Lung (tissue), 12 donors: ENCODE data around the gene SHISA3. TPM values are rescaled to one million over a fixed set of nuclear protein-coding genes. Genes with fewer than 3 reads are reported as not detected.

Experiments used
- ATAC-seq: fragments of 200-7000 bp; cut with Tn5 transposase; one replicate; pipeline ENCODE4 v1.9.1; 2020; ENCODE audit warnings: moderate number of reproducible peaks; ENCODE audit not compliant: insufficient read depth, low FRiP score
- DNase-seq, 3 donors: peaks; one replicate each; pipeline ENCODE4 v3.0.0-alpha.2; 2013 to 2017
- H3K27ac ChIP-seq, 2 donors: one replicate each; pipeline ENCODE4 v1.5.1; 2013; ENCODE audit warnings: mild to moderate bottlenecking in 2 of 2, moderate library complexity in 2 of 2, control low read depth in 1 of 2, inconsistent platforms in 1 of 2, low read depth in 1 of 2, low read length in 1 of 2
- H3K27me3 ChIP-seq, 3 donors: one replicate each; pipeline ENCODE4 v1.5.1; 2013; ENCODE audit warnings: low read length in 2 of 3; ENCODE audit not compliant: control insufficient read depth in 3 of 3, insufficient read depth in 3 of 3
- H3K36me3 ChIP-seq, 4 donors: one replicate each; pipeline ENCODE4 v1.5.1; 2013; ENCODE audit warnings: low read length in 4 of 4, mild to moderate bottlenecking in 1 of 4, moderate library complexity in 1 of 4; ENCODE audit not compliant: control insufficient read depth in 4 of 4, insufficient read depth in 4 of 4
- H3K4me1 ChIP-seq, 5 donors: one replicate each; pipeline ENCODE4 v1.5.1; 2013; ENCODE audit warnings: low read length in 5 of 5, mild to moderate bottlenecking in 2 of 5, moderate library complexity in 1 of 5; ENCODE audit not compliant: control insufficient read depth in 5 of 5, insufficient read depth in 5 of 5
- H3K4me3 ChIP-seq: one replicate; pipeline ENCODE4 v1.5.1; 2013; ENCODE audit warnings: mild to moderate bottlenecking, control low read depth, moderate library complexity
- H3K9ac ChIP-seq, 2 donors: one replicate each; pipeline ENCODE4 v1.5.1; 2013; ENCODE audit warnings: low read length in 2 of 2, control low read depth in 1 of 2; ENCODE audit not compliant: insufficient read depth in 1 of 2
- H3K9me3 ChIP-seq, 4 donors: one replicate each; pipeline ENCODE4 v1.5.1; 2013; ENCODE audit warnings: low read length in 3 of 4, mild to moderate bottlenecking in 1 of 4, moderate library complexity in 1 of 4; ENCODE audit not compliant: control insufficient read depth in 4 of 4, insufficient read depth in 3 of 4
- CTCF ChIP-seq: IDR thresholded peaks from 2 replicates; pipeline ENCODE4 v1.5.1; 2012; ENCODE audit warnings: mild to moderate bottlenecking; ENCODE audit errors: control extremely low read depth, extremely low read depth
- WGBS, 2 donors: extraction: QIAGEN DNeasy Blood & Tissue Kit; methylation state at CpG; one replicate each; pipeline ENCODE4 v1.1.7; 2013; 5-methylcytosine and 5-hydroxymethylcytosine counted together
- polyA plus RNA-seq, 2 donors: library from polyadenylated mRNA; stranded (reverse); fragments of 200-250 nt; gene quantifications; one replicate each; pipeline ENCODE4 v1.2.1, GENCODE V29; 2013
- total RNA-seq, 2 donors: library from RNA; depleted of rRNA in 1 of 2; stranded (reverse); fragments of >200 nt in 1 of 2; gene quantifications; one replicate each; pipeline ENCODE4 v1.2.1, GENCODE V29; 2014 to 2021
- donor health status: control.
- donor health status: control.
- donor health status: Bipolar disorder and iron deficiency.
- donor health status: healthy.
- donor health status: DM: yes; HTN: yes; CAD: no.

Gene SHISA3
- total and polyA plus RNA-seq, 4 donors: 1.00 to 13.5 (median 2.0) TPM

GRCh38 chr4:42360256-42360669, 37.0 kb upstream of the SHISA3 start:
- 53 to 68% methylated on average over 2 of the region's 2 CpGs for WGBS, 2 donors
- no peaks in the 10 kb centered on the region for H3K27me3 ChIP-seq
- ATAC-seq (no peak), DNase-seq (peak; percentile 87 to 96 (median 96))
- peaks cover 0 to 3% (median 0%) of the 10 kb centered on the region in 4 donors for H3K9me3 ChIP-seq
- H3K27ac ChIP-seq: no peak overlapping the region
- H3K4me1 ChIP-seq: peaks cover 0 to 54% (median 17%) of the 10 kb centered on the region in 5 donors
- H3K36me3 ChIP-seq: no peaks in the 10 kb centered on the region
- H3K4me3 ChIP-seq: no peak overlapping the region
- H3K9ac ChIP-seq: no peak overlapping the region
- TF ChIP-seq CTCF: no peak

GRCh38 chr4:42361456-42361855, 35.8 kb upstream of the SHISA3 start:
- 83% methylated on average over 8 of the region's 8 CpGs for WGBS, 2 donors
- Histone ChIP-seq H3K4me3 (no peak overlapping the region), H3K4me1 (peaks cover 0 to 47% (median 17%) of the 10 kb centered on the region in 5 donors), H3K9ac (no peak overlapping the region), H3K27ac (no peak overlapping the region), H3K9me3 (peaks cover 0 to 3% (median 0%) of the 10 kb centered on the region in 4 donors), H3K27me3 (no peaks in the 10 kb centered on the region), H3K36me3 (no peaks in the 10 kb centered on the region)
- TF ChIP-seq CTCF: no peak
- DNase-seq (no peak), ATAC-seq (no peak)

- Histone ChIP-seq H3K27me3 (no peaks in the 10 kb centered on the region), H3K36me3 (no peaks in the 10 kb centered on the region), H3K4me3 (no peak overlapping the region), H3K9ac (no peak overlapping the region), H3K4me1 (peaks cover 0 to 47% (median 17%) of the 10 kb centered on the region in 5 donors), H3K27ac (no peak overlapping the region), H3K9me3 (peaks cover 0 to 3% (median 0%) of the 10 kb centered on the region in 4 donors)
- no peak for TF ChIP-seq CTCF
- no peak for ATAC-seq
- 77 to 81% methylated on average over 3 of the region's 3 CpGs for WGBS, 2 donors
- DNase-seq: peak in 2 of 3 donors; percentile 91 to 93
Observed at GRCh38 chr4:42362591-42362990, 34.7 kb upstream of the SHISA3 start.

- TF ChIP-seq CTCF: no peak
- no peak overlapping the region for H3K27ac ChIP-seq
- peaks cover 0 to 3% (median 0%) of the 10 kb centered on the region in 4 donors for H3K9me3 ChIP-seq
- H3K36me3 ChIP-seq: no peaks in the 10 kb centered on the region
- no peak for DNase-seq
- no peak for ATAC-seq
- 85 to 95% methylated on average over 3 of the region's 3 CpGs for WGBS, 2 donors
- no peaks in the 10 kb centered on the region for H3K27me3 ChIP-seq
- peaks cover 0 to 40% (median 17%) of the 10 kb centered on the region in 5 donors for H3K4me1 ChIP-seq
- H3K9ac ChIP-seq: no peak overlapping the region
- no peak overlapping the region for H3K4me3 ChIP-seq
Observed at GRCh38 chr4:42363614-42364013, 33.7 kb upstream of the SHISA3 start.
